Type B pancreatic cell (in vitro differentiated cells): ENCODE data around the gene ROM1. TPM values are rescaled to one million over a fixed set of nuclear protein-coding genes. Genes with fewer than 3 reads are reported as not detected.

ENCODE experiments used
- DNase-seq: peaks from one replicate; pipeline ENCODE4 v3.0.0; 2021; ENCODE audit warnings: mixed read lengths; ENCODE audit not compliant: unreplicated experiment; ENCODE audit errors: extremely low spot score
- H3K27ac Mint-ChIP-seq: 2 replicates; pipeline ENCODE4 v1.8.0; 2021; ENCODE audit warnings: mild to moderate bottlenecking, mixed read lengths
- H3K27me3 Mint-ChIP-seq: 2 replicates; pipeline ENCODE4 v1.8.0; 2021; ENCODE audit warnings: mixed read lengths
- H3K36me3 Mint-ChIP-seq: 2 replicates; pipeline ENCODE4 v1.8.0; 2021; ENCODE audit warnings: mixed read lengths
- H3K4me1 Mint-ChIP-seq: one replicate; pipeline ENCODE4 v1.8.0; 2021; ENCODE audit warnings: mixed read lengths; ENCODE audit not compliant: unreplicated experiment
- H3K4me3 Mint-ChIP-seq: 2 replicates; pipeline ENCODE4 v1.8.0; 2021; ENCODE audit warnings: mild to moderate bottlenecking, mixed read lengths
- H3K9me3 Mint-ChIP-seq: 2 replicates; pipeline ENCODE4 v1.8.0; 2021; ENCODE audit warnings: mixed read lengths
- CTCF ChIP-seq: fragments of 200-600 bp; sonication (generic); conservative IDR thresholded peaks from 2 replicates; pipeline ENCODE4 v1.5.0; 2021; ENCODE audit warnings: antibody characterized with exemption, mild to moderate bottlenecking
- total RNA-seq: library from RNA; stranded (reverse); gene quantifications from 2 replicates; pipeline ENCODE4 v1.2.1, GENCODE V29; 2021; ENCODE audit warnings: low replicate concordance

The ROM1 gene
- total RNA-seq, 1 donor from 2014 or later: 1.8 TPM

GRCh38 chr11:62592146-62592815 lies 20.8 kb upstream of the ROM1 start:
- no peak for DNase-seq
- Mint-ChIP-seq H3K27ac (peak overlapping the region; percentile 95), H3K4me1 (peaks cover 20% of the 10 kb centered on the region), H3K27me3 (no peaks in the 10 kb centered on the region), H3K36me3 (peaks cover 8% of the 10 kb centered on the region), H3K9me3 (no peaks in the 10 kb centered on the region), H3K4me3 (peak overlapping the region; percentile 96)
- TF ChIP-seq CTCF: no peak

- no peak overlapping the region for H3K4me3 Mint-ChIP-seq
- H3K4me1 Mint-ChIP-seq: peaks cover 20% of the 10 kb centered on the region
- no peaks in the 10 kb centered on the region for H3K9me3 Mint-ChIP-seq
Measured at GRCh38 chr11:62592989-62593421, 20.1 kb upstream of the ROM1 start.

GRCh38 chr11:62593434-62594044 lies 19.5 kb upstream of the ROM1 start:
- Mint-ChIP-seq H3K4me1 (peaks cover 23% of the 10 kb centered on the region), H3K9me3 (no peaks in the 10 kb centered on the region), H3K27me3 (no peaks in the 10 kb centered on the region), H3K36me3 (peaks cover 19% of the 10 kb centered on the region), H3K4me3 (peak overlapping the region; percentile 85), H3K27ac (peak overlapping the region; percentile 88)
- DNase-seq: no peak
- TF ChIP-seq CTCF: peak; percentile 71

More at GRCh38 chr11:62592989-62593421, 20.1 kb upstream of the ROM1 start:
- Mint-ChIP-seq H3K27me3 (no peaks in the 10 kb centered on the region), H3K36me3 (peaks cover 14% of the 10 kb centered on the region), H3K27ac (no peak overlapping the region)
- TF ChIP-seq CTCF: no peak
- DNase-seq: no peak

- Mint-ChIP-seq H3K27ac (peak overlapping the region; percentile 68), H3K9me3 (no peaks in the 10 kb centered on the region), H3K4me1 (peaks cover 38% of the 10 kb centered on the region), H3K4me3 (no peak overlapping the region), H3K27me3 (no peaks in the 10 kb centered on the region), H3K36me3 (peaks cover 35% of the 10 kb centered on the region)
- TF ChIP-seq CTCF: no peak
- DNase-seq: no peak
Measured at GRCh38 chr11:62595124-62595523, 17.9 kb upstream of the ROM1 start.

GRCh38 chr11:62599069-62599696 lies 13.9 kb upstream of the ROM1 start:
- peaks cover 3% of the 10 kb centered on the region for H3K27me3 Mint-ChIP-seq
- H3K4me3 Mint-ChIP-seq: peak overlapping the region; percentile 94
- no peaks in the 10 kb centered on the region for H3K9me3 Mint-ChIP-seq
- peaks cover 40% of the 10 kb centered on the region for H3K4me1 Mint-ChIP-seq
- peak overlapping the region; percentile 100 for H3K27ac Mint-ChIP-seq
- no peak for TF ChIP-seq CTCF
- peak; percentile 90 for DNase-seq
- peaks cover 34% of the 10 kb centered on the region for H3K36me3 Mint-ChIP-seq
